ENCODE measurements around the gene SLC27A5. TPM values are rescaled to one million over a fixed set of nuclear protein-coding genes. Genes with fewer than 3 reads are reported as not detected.

The SLC27A5 gene
- total and polyA plus RNA-seq, 2 of the 13 experiments (the other 11 are each of a cell fraction or from before 2014, with no cell fraction given), result 30.3 to 40.2 TPM

DNA sequence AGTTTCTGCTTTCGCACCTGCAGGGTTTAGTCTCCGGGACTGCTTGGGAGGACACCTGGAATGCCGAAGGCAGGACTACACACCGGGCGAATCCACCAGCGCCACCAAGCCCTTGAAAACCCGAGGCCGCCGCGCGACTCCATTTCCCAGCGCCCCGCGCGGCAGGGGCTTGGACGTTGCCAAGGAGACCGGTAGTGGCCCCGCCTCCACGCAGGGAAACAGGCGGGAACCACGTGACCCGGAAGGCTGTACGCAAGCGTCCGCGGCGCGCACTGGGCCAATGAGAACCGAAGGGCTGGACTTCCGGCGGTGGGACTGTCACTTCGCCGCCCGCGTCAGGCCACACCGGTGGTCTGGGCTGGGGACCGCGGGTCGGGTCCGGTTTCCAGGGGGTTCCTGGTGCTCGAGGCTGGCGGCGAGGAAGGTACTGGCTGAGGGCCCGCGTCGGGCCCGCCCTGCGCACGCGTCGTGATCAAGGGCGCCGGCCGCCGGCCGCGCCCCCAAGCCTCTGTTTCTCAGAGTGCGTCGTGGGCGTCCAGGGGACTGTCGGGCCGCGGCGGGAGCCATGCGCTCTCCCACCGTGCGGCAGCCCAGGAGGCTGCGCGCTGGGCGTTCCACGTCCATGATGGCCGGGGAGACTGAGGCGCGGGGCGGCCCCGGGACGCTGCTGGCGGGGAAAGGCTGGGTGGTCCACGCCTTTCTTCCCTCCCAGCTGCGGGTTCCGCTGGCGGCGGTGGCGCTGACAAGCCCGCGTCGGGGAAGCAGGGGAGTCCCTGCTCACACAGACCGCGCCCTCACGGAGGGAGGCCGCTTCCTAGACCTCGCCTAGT is 44.8 kb downstream of the SLC27A5 start, which contains the start of gene ZNF324 (continued):
- TF ChIP-seq FOXA1 (IDR thresholded peaks at IDR 0.05) (no peak), FOXA1 (CRISPR knock-in tag; IDR thresholded peaks at IDR 0.05) (0 out of 2 replicates have a peak, but pooled peaks have one; percentile 11), SP4 (CRISPR knock-in tag; IDR thresholded peaks at IDR 0.05) (peak; percentile 86), ADNP (CRISPR knock-in tag; IDR thresholded peaks at IDR 0.05) (no peak), MAZ (IDR thresholded peaks at IDR 0.05; ENCODE audit: borderline replicate concordance, low read depth, low read length) (no peak), MAZ (CRISPR knock-in tag; IDR thresholded peaks at IDR 0.05; ENCODE audit: low read depth) (peak; percentile 56; the same call in 1 of the 2 replicates), CEBPG (CRISPR knock-in tag; IDR thresholded peaks at IDR 0.05) (no peak), RBM39 (IDR thresholded peaks at IDR 0.05; ENCODE audit: low read depth, low read length, poor library complexity, severe bottlenecking) (no peak), THAP11 (CRISPR knock-in tag; IDR thresholded peaks at IDR 0.05) (peak; percentile 97), FOXK2 (IDR thresholded peaks at IDR 0.05) (peak; percentile 90)
- TF ChIP-seq, protein P1, sequence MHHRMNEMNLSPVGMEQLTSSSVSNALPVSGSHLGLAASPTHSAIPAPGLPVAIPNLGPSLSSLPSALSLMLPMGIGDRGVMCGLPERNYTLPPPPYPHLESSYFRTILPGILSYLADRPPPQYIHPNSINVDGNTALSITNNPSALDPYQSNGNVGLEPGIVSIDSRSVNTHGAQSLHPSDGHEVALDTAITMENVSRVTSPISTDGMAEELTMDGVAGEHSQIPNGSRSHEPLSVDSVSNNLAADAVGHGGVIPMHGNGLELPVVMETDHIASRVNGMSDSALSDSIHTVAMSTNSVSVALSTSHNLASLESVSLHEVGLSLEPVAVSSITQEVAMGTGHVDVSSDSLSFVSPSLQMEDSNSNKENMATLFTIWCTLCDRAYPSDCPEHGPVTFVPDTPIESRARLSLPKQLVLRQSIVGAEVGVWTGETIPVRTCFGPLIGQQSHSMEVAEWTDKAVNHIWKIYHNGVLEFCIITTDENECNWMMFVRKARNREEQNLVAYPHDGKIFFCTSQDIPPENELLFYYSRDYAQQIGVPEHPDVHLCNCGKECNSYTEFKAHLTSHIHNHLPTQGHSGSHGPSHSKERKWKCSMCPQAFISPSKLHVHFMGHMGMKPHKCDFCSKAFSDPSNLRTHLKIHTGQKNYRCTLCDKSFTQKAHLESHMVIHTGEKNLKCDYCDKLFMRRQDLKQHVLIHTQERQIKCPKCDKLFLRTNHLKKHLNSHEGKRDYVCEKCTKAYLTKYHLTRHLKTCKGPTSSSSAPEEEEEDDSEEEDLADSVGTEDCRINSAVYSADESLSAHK (CRISPR knock-in tag; IDR thresholded peaks at IDR 0.05; ENCODE audit: borderline replicate concordance), result no peak
- TF ChIP-seq, protein P2, sequence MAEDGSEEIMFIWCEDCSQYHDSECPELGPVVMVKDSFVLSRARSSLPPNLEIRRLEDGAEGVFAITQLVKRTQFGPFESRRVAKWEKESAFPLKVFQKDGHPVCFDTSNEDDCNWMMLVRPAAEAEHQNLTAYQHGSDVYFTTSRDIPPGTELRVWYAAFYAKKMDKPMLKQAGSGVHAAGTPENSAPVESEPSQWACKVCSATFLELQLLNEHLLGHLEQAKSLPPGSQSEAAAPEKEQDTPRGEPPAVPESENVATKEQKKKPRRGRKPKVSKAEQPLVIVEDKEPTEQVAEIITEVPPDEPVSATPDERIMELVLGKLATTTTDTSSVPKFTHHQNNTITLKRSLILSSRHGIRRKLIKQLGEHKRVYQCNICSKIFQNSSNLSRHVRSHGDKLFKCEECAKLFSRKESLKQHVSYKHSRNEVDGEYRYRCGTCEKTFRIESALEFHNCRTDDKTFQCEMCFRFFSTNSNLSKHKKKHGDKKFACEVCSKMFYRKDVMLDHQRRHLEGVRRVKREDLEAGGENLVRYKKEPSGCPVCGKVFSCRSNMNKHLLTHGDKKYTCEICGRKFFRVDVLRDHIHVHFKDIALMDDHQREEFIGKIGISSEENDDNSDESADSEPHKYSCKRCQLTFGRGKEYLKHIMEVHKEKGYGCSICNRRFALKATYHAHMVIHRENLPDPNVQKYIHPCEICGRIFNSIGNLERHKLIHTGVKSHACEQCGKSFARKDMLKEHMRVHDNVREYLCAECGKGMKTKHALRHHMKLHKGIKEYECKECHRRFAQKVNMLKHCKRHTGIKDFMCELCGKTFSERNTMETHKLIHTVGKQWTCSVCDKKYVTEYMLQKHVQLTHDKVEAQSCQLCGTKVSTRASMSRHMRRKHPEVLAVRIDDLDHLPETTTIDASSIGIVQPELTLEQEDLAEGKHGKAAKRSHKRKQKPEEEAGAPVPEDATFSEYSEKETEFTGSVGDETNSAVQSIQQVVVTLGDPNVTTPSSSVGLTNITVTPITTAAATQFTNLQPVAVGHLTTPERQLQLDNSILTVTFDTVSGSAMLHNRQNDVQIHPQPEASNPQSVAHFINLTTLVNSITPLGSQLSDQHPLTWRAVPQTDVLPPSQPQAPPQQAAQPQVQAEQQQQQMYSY (CRISPR knock-in tag; IDR thresholded peaks at IDR 0.05), result peak; percentile 43; the same call in 1 of the 2 replicates
- TF ChIP-seq, protein P3, sequence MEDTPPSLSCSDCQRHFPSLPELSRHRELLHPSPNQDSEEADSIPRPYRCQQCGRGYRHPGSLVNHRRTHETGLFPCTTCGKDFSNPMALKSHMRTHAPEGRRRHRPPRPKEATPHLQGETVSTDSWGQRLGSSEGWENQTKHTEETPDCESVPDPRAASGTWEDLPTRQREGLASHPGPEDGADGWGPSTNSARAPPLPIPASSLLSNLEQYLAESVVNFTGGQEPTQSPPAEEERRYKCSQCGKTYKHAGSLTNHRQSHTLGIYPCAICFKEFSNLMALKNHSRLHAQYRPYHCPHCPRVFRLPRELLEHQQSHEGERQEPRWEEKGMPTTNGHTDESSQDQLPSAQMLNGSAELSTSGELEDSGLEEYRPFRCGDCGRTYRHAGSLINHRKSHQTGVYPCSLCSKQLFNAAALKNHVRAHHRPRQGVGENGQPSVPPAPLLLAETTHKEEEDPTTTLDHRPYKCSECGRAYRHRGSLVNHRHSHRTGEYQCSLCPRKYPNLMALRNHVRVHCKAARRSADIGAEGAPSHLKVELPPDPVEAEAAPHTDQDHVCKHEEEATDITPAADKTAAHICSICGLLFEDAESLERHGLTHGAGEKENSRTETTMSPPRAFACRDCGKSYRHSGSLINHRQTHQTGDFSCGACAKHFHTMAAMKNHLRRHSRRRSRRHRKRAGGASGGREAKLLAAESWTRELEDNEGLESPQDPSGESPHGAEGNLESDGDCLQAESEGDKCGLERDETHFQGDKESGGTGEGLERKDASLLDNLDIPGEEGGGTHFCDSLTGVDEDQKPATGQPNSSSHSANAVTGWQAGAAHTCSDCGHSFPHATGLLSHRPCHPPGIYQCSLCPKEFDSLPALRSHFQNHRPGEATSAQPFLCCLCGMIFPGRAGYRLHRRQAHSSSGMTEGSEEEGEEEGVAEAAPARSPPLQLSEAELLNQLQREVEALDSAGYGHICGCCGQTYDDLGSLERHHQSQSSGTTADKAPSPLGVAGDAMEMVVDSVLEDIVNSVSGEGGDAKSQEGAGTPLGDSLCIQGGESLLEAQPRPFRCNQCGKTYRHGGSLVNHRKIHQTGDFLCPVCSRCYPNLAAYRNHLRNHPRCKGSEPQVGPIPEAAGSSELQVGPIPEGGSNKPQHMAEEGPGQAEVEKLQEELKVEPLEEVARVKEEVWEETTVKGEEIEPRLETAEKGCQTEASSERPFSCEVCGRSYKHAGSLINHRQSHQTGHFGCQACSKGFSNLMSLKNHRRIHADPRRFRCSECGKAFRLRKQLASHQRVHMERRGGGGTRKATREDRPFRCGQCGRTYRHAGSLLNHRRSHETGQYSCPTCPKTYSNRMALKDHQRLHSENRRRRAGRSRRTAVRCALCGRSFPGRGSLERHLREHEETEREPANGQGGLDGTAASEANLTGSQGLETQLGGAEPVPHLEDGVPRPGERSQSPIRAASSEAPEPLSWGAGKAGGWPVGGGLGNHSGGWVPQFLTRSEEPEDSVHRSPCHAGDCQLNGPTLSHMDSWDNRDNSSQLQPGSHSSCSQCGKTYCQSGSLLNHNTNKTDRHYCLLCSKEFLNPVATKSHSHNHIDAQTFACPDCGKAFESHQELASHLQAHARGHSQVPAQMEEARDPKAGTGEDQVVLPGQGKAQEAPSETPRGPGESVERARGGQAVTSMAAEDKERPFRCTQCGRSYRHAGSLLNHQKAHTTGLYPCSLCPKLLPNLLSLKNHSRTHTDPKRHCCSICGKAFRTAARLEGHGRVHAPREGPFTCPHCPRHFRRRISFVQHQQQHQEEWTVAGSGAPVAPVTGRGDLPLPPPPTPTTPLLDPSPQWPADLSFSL (CRISPR knock-in tag; IDR thresholded peaks at IDR 0.05), result no peak
- TF ChIP-seq, protein P4, sequence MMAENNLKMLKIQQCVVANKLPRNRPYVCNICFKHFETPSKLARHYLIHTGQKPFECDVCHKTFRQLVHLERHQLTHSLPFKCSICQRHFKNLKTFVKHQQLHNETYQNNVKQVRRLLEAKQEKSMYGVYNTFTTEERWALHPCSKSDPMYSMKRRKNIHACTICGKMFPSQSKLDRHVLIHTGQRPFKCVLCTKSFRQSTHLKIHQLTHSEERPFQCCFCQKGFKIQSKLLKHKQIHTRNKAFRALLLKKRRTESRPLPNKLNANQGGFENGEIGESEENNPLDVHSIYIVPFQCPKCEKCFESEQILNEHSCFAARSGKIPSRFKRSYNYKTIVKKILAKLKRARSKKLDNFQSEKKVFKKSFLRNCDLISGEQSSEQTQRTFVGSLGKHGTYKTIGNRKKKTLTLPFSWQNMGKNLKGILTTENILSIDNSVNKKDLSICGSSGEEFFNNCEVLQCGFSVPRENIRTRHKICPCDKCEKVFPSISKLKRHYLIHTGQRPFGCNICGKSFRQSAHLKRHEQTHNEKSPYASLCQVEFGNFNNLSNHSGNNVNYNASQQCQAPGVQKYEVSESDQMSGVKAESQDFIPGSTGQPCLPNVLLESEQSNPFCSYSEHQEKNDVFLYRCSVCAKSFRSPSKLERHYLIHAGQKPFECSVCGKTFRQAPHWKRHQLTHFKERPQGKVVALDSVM (CRISPR knock-in tag; IDR thresholded peaks at IDR 0.05), result peak; percentile 36

All from HepG2 (cell line).